AG20443 (cell line): ENCODE data around the gene DUOXA1.
"Not testable (repeated sequence)": the region's sequence is repeated elsewhere in the genome, so short reads cannot be mapped to it uniquely, and the experiment has no call there.

Source experiments
- DNase-seq: peaks from one replicate; pipeline ENCODE4 v3.0.0; 2012; ENCODE audit warnings: low spot score, mixed read lengths

The DUOXA1 gene

DNA sequence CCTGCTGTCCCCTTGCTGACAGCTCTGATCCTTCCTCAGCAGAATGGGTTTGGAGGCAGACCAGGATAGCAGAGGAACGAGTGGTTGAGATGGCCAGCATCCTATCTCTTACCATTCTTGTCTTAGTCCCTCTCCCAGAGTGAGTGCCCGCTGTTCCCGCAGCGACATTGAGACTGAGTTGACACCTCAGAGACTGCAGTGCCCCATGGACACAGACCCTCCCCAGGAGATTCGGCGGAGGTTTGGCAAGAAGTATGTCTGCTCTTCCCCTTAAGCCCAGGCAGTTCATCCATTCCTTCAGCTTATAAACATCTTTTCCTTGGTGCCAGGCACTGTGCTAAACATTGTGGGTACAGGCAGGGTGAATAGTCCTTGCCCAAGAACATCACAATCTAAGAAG lies 21.3 kb upstream of the DUOXA1 start:
- no peak for DNase-seq

DNA sequence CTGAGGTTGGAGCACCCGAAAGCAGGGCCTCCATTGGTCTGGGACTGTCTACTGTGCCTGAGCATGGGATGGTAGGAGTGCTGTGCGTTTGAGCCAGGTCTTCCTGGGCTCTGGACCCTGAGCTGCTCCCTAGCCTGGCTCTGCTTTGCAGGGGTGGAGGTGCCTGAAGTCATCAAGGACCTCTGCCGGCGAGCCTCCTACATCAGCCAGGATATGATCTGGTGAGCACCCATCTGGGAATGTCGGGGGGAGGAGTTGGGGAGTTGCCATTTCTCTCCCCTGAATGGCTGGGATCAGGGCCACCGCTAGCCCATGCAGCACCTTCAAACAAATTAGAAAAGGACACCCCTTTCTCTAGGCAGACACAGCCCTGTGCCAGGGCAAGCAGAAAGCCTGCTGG lies 20.8 kb upstream of the DUOXA1 start:
- DNase-seq = no peak

DNA sequence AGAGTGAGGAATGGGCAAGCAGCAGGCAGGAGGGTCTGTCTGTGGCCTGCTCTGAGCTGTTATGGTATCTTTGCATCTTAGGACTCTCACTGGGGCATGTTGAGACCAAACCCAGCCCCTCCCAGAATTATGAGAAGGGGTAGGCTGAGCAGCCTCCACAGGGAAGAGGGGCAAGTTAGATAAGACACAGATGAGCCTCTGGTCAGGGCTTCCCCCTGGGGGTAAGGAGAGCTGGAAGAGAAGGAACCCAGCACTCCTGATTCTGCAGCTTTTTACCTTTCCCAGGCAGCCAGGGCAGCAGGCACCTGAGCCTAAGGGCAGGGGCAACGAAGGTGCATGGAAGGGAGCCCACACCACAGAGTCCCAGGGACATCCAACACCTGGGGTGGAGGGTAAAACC lies 19.4 kb upstream of the DUOXA1 start:
- no peak for DNase-seq

- no peak for DNase-seq
These were observed 18.7 kb upstream of the DUOXA1 start for GRCh38 chr15:45148076-45149059.

DNA sequence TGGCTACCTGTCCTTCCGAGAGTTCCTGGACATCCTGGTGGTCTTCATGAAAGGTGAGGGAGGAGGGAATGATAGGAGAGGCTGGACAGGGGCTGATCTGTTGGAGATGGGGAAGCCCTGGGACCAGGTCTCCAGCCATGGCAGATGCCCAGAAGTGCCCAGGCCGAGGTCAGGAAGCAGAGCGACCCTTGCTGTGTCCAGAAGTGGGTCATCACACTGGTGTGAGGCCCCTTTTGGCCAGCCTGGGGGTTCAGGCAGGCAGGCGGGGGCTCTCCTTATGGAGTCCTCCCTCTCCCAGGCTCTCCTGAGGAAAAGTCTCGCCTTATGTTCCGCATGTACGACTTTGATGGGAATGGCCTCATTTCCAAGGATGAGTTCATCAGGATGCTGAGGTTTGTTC lies 17.9 kb upstream of the DUOXA1 start:
- no peak for DNase-seq

DNA sequence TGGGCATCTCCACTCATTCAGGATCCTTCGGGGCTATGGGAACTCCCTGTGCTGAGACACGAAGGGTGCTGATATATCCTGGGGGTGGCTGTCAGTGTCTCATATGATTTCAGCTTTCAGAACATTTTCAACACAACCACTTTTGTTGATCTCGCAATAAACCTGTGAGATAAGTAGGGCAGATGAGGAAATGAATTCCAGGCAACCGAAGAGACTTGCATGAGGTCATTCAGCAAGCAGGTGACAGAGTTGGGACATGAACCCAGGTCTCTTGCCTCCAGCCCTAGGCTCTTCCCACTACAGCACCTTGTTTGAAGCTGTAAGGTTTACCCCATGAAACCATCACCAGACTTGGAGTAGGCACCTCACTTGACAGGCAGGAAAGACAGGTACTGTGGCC lies 16.7 kb upstream of the DUOXA1 start:
- DNase-seq = no peak

GRCh38 chr15:45144775-45145174 lies 15.1 kb upstream of the DUOXA1 start:
- DNase-seq = no peak

DNA sequence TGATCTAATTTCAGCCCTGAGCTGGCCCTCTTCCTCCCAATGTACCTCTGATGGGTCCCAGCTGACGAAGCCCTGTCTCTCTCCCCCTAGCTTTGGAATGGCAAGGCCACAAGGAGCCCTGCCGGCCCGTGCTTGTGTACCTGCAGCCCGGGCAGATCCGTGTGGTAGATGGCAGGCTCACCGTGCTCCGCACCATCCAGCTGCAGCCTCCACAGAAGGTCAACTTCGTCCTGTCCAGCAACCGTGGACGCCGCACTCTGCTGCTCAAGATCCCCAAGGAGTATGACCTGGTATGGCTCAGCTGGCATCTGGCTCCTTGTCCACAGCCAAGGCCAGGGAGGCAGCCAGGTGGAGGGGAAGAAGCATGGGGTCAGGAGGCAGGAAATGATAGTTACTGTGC lies 14.3 kb upstream of the DUOXA1 start:
- DNase-seq = no peak

DNA sequence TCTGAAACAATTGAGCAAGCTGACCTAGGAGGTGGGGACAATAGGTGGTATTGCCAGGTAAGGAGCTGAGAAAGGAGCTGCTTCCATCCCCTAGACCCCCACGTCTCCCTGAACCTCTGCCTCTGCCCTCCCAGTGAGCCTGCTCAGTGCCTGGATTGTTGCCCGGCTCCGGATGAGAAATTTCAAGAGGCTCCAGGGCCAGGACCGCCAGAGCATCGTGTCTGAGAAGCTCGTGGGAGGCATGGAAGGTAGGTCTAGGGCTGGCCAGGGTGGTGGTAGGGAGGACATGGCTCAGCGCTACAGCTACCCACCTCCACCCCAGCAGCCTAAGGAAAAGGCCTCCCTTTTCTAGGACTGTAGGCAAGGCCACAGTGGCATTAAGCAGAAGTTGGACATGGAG lies 13.4 kb upstream of the DUOXA1 start:
- DNase-seq = no peak

GRCh38 chr15:45141386-45141785 lies 11.7 kb upstream of the DUOXA1 start:
- DNase-seq = no peak

DNA sequence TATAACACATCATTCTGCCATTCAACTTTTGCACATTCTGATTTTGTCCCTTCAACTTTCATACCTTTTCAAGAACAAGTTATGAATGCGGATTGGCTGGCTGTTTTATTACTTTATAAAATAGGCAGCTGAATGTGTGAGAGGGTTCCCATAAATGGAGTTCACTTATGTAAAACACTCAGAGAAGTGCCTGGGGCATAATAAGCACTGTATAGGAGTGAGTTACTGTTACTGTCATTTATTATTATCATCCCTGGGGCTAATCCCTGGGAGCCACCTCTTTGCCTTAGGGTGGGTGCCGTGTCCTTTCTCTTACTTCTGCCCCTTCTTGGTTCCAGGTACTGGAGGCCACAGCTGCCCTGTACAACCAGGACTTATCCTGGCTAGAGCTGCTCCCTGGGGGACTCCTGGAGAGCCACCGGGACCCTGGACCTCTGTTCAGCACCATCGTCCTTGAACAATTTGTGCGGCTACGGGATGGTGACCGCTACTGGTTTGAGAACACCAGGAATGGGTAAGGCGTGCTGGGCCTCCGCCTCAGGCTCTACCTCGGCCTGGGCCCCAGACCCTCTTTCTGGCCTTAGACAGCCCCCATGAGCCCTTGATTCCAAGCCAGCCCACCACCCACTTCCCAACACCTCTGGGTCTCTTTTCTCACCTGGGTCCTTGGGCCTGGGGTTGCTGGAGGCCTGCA lies 11.0 kb upstream of the DUOXA1 start:
- no peak for DNase-seq

GRCh38 chr15:45139770-45140169 lies 10.1 kb upstream of the DUOXA1 start:
- no peak for DNase-seq

- no peak for DNase-seq
These were observed 9.4 kb upstream of the DUOXA1 start for GRCh38 chr15:45138814-45139765.

- DNase-seq = no peak
These were observed 8.0 kb upstream of the DUOXA1 start for GRCh38 chr15:45137703-45138102.

DNA sequence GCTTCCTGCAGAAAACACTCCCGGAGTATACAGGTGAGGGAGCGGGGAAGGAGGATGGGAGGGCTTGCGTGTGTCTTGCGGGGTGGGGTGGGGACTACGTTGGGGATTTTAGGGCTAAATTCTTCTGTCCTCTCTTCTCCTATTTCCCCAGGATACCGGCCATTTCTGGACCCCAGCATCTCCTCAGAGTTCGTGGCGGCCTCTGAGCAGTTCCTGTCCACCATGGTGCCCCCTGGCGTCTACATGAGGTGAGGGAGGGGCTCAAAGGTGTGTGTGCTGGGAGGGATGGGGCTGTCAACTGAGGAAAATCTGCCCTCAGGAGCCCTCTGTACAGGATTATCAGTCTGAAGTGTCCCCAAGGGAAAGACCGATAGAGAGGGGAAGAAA lies 6.7 kb upstream of the DUOXA1 start:
- no peak for DNase-seq

DNA sequence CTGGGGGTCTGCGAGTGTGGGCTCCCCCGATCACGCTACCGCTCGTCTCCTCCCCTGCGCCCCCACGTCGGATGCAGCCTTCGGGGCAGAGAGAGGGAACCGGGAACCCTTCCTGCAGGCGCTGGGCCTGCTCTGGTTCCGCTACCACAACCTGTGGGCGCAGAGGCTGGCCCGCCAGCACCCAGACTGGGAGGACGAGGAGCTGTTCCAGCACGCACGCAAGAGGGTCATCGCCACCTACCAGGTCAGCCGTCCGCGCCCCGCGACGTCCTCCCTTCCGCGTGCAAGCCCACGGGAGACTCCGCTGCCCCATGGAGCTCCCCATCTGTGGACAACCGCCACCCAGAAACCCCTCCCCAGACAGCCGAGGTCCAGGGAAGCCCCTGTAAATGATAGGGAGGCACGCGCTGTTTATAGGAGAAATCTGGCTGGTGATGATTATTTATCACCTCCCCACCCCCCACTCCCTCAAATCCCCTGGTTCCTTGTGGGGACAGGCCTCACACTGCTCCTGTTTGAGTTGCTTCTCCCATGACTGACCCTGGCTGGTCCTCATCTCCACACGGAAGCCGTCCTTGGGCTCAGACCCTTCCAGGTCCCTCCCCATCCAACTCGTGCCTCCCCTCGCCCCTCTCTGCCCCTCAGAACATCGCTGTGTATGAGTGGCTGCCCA lies 6.2 kb upstream of the DUOXA1 start:
- not testable (repeated sequence) for DNase-seq

DNA sequence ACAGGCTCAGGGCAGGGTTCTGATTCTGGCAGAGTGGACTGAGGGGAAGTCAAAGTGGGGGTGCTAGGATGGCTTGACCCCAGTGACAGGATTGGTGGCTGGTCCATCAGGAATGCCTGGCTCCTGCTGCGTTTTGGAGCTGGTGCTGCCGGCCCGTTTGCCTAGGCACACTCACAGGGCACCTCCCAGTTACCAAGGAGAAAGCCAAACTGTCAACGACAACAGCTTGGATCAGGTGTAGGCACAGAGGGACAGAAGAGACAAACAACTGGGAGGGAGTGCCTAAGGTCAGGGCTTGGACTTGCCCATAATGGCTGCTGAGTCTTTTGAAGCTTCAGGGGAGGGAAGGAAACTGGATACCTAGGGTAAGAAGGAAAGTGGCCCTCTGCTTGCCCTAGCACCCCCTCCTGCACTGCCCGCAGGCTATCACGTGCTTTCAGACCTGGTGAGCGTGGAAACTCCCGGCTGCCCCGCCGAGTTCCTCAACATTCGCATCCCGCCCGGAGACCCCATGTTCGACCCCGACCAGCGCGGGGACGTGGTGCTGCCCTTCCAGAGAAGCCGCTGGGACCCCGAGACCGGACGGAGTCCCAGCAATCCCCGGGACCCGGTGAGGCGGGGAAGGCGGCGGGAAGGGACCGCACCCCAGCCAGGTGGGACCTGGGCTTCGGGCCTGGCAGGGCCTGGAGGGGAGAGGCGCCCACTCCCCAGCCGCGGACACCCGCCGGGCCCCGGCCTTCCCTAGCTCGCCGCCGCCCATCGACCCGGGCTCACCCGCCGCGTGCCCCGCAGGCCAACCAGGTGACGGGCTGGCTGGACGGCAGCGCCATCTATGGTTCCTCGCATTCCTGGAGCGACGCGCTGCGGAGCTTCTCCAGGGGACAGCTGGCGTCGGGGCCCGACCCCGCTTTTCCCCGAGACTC lies 5.3 kb upstream of the DUOXA1 start:
- DNase-seq = no peak

GRCh38 chr15:45134046-45134445 lies 4.4 kb upstream of the DUOXA1 start:
- DNase-seq = no peak

DNA sequence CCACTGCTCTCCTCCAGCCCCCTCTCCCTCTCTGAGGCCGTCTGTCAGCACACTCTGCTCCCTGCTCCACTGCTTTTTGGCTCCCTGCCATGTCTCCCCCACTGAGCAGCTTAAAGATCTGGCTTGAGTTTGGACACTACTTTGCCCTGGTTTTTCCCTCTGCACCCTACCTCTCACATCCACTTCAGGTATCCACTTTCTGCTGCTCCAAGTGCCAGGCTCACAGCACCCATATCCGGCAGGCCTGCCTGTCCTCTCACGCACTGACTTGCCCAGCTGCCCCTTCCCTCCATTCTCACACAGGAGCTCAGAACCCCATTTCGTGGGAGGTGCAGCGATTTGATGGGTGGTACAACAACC lies 3.9 kb upstream of the DUOXA1 start:
- no peak for DNase-seq

DNA sequence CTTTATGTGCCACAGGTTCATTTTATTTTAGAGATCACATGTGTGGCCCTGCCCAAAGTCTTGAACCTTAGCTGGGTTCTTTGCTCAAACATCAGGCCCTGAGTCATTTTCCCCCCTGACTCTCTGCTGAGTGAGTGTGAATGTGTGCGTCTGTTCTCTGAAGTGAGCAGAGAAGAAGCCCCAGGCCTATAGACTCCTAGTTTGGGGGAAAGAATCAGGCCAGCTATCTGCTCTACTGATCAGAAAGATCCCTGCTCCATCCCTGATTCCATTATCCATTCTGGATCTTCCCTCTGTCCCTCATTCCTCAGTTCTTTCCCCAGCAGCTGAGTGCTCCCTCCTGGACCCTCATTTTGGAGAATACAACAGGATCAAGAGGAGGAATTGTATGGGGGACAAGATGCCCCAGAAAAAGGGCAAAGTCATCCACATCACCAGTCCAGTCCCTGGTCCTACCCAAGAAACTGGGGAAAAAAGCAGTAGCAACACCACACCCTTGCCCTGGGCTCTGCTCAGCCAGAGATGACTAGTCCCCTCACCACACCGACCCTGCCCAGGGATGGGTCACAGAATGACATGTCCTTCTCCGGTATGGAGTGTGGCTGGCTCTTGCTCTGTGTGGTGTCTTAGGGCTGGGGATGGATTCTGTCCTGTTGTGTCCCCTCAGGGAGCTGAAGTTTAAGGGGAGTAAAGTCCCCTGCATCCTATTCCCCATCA lies 3.3 kb upstream of the DUOXA1 start:
- no peak for DNase-seq
